ENCODE results near the gene NUDCD3.

DNA sequence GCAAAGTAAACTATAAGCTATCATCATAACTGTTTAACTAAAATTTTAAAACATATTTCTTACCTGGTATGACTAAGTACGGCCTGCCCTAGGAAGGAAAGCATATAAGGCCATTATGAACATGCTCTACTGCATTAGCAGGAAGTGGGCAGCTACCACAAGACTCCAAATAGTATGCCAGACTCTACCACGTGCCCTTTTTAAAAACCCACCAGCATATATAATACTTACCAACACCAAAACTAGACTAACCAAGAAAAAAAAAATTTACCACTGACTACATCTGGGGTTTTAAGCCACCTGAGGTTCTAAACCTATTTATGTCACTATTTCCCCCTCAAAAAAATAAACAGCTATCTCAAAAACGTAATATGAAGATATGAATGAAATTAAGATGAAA lies 30.1 kb downstream of the NUDCD3 start:
- TF ChIP-seq, protein P1, sequence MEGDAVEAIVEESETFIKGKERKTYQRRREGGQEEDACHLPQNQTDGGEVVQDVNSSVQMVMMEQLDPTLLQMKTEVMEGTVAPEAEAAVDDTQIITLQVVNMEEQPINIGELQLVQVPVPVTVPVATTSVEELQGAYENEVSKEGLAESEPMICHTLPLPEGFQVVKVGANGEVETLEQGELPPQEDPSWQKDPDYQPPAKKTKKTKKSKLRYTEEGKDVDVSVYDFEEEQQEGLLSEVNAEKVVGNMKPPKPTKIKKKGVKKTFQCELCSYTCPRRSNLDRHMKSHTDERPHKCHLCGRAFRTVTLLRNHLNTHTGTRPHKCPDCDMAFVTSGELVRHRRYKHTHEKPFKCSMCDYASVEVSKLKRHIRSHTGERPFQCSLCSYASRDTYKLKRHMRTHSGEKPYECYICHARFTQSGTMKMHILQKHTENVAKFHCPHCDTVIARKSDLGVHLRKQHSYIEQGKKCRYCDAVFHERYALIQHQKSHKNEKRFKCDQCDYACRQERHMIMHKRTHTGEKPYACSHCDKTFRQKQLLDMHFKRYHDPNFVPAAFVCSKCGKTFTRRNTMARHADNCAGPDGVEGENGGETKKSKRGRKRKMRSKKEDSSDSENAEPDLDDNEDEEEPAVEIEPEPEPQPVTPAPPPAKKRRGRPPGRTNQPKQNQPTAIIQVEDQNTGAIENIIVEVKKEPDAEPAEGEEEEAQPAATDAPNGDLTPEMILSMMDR (optimal IDR thresholded peaks at IDR 0.05 in 1 of 3, IDR thresholded peaks at IDR 0.05 in 1 of 3, conservative IDR thresholded peaks at IDR 0.05 in 1 of 3; ENCODE audit: extremely low read depth in 1 of 3, insufficient read depth in 2 of 3, low read length in 3 of 3) = no peak
- no peak for TF ChIP-seq EZH2 (IDR thresholded peaks at IDR 0.05; ENCODE audit: low read length)
